Activated naive CD8-positive, alpha-beta T cell treated with anti-CD3 and anti-CD28 coated beads, Interleukin-2, amount 50 U/mL, for 16 hours (primary cell): ENCODE measurements around the gene HMGXB4.

Experiments used
- DNase-seq: peaks from one replicate; pipeline ENCODE4 v3.0.0-alpha.2; 2020; ENCODE audit warnings: low read depth, low spot score

HMGXB4 gene

GRCh38 chr22:35310556-35311550 is 53.6 kb downstream of the HMGXB4 start:
- DNase-seq = no peak

DNA sequence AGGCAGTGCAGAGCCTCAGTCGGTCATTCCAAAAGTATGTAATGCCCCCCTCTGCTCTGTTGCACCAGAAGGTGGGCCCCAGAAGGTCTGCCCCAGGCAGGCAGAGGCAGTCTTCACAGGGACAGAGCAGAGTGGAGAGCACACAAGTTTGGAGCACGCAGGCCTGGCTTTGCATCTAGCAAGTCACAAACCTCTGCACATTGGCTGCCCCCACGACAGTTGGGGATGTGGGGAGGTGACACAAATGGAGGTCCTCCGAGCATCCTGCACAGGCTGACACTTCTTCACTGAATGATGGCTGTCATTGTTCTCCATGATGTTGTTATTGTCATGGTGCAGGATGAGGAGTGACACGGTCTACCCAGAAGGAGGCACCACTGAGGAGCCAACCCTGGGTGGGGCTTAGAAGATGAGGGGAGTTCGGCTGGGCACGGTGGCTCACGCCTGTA is 54.3 kb downstream of the HMGXB4 start:
- no peak for DNase-seq

- DNase-seq = no peak
These were observed 55.1 kb downstream of the HMGXB4 start for GRCh38 chr22:35312198-35313059.

- no peak for DNase-seq
These were observed 56.2 kb downstream of the HMGXB4 start for GRCh38 chr22:35313311-35314121.

DNA sequence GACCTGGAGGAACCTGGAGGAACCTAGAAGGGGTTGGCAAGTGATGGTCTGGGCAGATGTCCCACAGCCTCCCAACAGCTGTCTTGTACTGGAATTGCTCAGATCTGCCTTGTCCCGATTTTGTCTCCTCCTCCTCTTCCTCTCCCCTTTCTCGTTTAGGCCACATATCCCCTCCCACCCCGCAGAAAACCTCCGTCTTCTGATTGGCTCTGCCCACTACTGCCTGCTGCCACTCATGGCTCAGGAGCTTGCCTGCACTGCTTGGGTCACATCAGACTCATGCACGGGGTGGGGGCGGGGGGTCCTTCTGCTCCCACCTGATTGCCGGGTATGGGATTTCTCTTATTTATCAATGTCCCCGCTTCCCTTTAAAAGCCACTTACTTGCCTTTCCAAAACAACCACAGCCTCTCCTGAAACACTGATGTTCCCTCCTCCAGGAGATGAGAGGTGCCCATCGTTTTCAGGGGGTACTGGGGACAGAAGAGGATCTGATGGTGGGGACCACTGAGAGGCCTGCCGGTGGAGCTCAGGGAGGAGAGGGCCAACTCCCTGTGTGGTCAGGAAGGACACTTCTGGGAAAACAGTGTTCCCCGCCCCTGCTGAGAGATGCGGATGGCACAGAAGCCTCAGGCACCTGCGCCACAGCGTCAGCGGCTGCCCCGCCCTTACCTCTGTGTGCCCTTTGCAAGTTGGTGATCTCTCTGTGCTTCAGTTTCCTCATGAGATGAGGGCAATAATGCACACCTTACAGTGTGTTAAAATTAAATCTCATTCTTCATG is 57.1 kb downstream of the HMGXB4 start:
- DNase-seq = no peak

DNA sequence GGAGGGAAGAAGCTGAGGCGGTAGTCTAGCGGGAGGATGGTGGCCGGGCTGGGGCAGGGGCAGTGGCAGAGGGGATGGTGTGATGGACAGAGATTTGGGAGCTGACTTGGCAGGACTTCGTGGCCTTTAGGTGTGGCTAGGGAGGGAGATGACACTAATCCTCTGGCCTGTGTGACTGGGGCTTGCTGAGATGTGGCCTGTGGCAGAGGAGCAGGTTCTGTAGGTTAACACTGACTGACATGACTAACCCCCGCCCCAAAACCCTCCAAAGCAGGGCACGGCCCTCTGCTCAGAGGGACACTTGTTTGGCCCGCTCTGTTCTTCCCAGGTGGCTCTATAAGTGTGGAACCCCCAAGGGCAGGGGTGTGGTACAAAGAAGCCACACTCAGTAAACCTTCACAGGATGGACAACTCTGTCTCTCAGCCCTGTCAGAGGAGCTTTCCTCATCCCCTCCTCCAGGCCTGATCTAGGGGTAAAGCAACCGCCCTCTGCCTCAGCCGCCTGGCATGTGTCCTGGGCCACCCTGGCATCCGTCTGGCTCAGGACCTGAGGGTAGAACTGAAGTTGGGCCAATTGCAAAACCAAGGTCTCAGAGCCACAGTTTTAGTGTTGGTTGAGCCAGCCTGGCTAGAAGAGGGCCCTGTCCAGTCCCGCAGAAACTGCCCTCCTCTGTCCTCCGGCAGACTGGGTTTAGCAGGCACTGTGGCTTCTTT is 58.0 kb downstream of the HMGXB4 start:
- no peak for DNase-seq

GRCh38 chr22:35315855-35316745 is 58.8 kb downstream of the HMGXB4 start:
- DNase-seq = no peak

GRCh38 chr22:35316751-35317150 is 59.5 kb downstream of the HMGXB4 start:
- DNase-seq = no peak

GRCh38 chr22:35317680-35318290 is 60.5 kb downstream of the HMGXB4 start:
- no peak for DNase-seq

DNA sequence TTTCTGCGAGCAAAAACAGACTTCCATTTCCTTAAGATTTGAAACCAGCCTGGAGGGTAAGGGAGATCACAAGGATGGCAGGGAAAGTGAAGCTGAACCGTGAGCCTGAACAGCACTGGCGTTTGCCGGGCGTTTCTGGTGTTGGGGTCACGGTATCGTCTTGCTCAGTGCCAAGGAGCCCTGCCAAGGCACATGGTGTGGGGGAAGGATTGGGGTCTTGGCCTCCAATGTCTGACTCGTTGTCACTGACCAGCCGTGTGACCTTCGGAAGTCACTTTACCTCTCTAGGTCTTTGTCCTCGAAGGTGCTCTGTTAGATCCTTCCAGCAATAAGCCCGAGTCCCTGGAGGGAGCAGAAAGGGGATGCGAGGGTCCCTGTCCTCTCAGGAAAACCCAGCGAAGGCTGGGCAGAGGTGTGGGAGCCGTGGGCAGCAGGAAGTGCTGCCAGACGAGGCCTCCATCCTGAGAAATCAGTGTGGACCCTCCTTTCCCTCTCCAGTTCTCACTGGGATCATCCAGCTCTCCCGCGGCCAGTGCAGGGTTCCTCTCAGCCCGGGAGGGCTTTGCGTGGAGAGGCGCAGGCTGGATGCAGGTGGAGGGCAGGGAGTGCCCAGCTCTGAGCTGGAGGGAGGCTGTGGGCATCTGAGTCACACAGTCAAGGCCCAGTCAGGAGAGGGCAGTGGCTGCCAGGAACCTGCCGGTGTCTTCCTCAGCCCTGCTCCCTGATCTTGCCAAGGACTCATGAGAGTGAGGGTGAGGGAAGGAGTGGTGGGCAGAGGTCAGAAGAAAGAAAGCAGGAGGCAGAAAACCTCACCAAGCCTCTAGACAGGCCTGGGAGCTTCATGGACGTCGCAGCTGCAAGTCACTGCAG is 61.3 kb downstream of the HMGXB4 start:
- no peak for DNase-seq

DNA sequence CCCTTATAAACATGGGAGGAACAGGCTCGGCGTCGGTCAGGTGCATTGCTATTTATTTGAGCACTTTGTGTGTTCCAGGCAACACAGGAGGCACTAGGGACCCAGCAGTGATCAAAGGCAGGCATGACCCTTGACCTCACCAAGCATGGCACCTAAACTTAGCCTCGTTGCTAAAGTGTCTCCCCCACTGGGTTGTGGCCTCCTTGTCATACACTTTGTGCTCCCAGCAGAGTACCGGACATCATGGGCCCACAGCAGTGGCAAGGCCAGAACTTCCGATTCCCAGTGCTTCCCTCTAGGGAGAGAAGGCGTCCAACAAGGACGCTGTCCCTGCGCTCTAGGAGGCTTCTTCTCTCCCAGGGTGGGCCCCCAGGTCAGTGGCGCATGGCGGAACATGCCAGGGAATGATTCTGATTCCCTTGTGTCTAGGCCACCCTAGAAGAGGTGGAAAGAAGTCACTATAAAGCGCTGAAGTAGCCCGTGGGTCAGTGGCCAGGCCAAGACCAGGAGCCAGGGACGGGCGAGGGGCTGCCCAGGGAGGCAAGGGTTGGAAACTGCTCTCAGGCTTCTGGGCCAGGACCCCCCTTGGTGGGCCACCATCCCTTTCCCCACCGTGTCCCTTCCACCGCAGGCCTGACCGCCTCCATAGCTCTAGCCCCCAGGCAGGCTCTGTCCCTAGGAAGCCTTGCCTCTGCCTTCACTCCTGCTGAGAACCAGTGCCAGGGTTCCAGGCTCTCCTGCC is 62.1 kb downstream of the HMGXB4 start:
- DNase-seq = no peak

DNA sequence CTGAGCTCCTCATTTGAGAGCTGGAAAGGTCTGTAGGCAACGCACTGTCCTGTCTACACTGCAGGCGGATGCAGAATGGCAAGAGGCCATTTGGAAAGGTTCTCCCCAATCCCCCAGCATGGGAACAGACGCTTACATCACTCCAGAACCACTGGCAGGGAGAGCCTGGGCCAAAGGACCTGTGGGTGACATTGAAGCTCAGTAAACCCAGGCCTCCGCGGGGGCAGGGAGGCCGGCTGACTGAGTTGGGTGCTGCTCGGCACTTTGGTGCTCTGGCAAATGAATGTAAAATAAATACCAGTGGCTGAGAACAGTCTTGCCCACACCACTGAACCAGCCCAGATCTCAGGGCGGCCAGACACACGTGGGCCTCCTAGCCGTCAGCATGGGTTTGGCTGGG is 64.8 kb downstream of the HMGXB4 start:
- no peak for DNase-seq

- DNase-seq = no peak
These were observed 65.6 kb downstream of the HMGXB4 start for GRCh38 chr22:35322893-35323292.

GRCh38 chr22:35323305-35323704 is 66.0 kb downstream of the HMGXB4 start:
- no peak for DNase-seq

- no peak for DNase-seq
These were observed 66.8 kb downstream of the HMGXB4 start for GRCh38 chr22:35324067-35324466.

- DNase-seq = no peak
These were observed 67.5 kb downstream of the HMGXB4 start for GRCh38 chr22:35324762-35325161.

DNA sequence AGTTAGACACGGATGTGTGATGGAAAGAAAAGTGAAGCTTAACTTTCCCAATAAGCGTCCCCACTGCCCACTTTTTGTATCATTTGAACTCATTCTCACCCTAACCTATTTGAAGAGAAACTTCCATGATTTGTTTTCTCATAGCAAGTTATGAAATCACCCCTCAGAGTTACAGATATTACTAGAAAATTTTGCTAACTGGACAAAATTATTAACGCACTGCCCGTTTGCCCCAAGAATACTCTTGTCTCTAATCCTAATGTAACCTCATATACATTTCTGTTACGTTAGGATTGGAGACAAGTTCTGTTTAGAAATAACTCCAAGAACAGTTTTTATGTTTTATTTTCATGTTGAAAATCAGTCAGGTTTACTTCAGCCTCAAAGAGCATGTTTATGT is 67.9 kb downstream of the HMGXB4 start:
- DNase-seq = no peak
